GM10248 (cell line): ENCODE data around the gene GRM8.
A peak's percentile ranks its signal among the peaks of the same experiment; 100 is the strongest.

ENCODE experiments used
- CTCF ChIA-PET: fragments of 300-600 bp; sonication (Branson Sonifier 250); formaldehyde crosslinking; extraction: SDS; loops from one replicate; lab custom pipeline; 2021; ENCODE audit warnings: antibody characterized with exemption; lab: Yijun Ruan, JAX
- POLR2A ChIA-PET: fragments of 350-650 bp; sonication (Branson Sonifier 250); formaldehyde crosslinking; extraction: SDS; loops from one replicate; lab custom pipeline; 2020; ENCODE audit warnings: antibody characterized with exemption; lab: Yijun Ruan, JAX
- DNase-seq: peaks from one replicate; pipeline ENCODE4 v3.0.0; 2012; ENCODE audit errors: extremely low spot score
- CTCF ChIP-seq: IDR thresholded peaks from 2 replicates; pipeline ENCODE4 v1.5.1; 2012; ENCODE audit warnings: mild to moderate bottlenecking, low read depth; ENCODE audit errors: extremely low read depth, missing control alignments, control extremely low read depth

Gene GRM8

DNA sequence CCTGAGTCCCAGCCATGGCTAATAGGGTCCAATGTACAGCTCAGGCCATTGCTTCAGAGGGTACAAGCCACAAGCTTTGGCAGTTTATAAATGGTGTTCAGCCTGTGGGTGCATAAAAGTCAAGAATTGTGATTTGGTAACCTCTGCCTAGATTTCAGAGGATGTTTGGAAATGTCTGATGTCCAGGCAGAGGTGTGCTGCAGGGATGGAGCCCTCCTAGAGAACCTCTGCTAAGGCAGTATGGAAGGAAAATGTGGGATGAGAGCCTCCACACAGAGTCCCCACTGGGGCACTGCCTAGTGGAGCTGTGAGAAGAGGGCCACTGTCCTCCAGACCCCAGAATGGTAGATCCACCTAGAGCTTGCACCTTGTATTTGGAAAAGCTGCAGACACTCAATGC is 779.9 kb downstream of the GRM8 start:
- ChIA-PET CTCF (interaction anchor here (1.1 to 1.2 kb wide), 2 partner anchors 9 to 40 kb away, joined by 3 read pairs; no protein-coding TSS in a partner anchor), POLR2A (no interaction called here)

GRCh38 chr7:126462405-126462804 is 790.3 kb downstream of the GRM8 start:
- no peak for DNase-seq
- POLR2A ChIA-PET: no interaction called here
- CTCF ChIA-PET: no interaction called here
- TF ChIP-seq CTCF: no peak

More for the DNA sequence above, 779.9 kb downstream of the GRM8 start:
- TF ChIP-seq CTCF: no peak
- DNase-seq: no peak

GRCh38 chr7:126460664-126461063 is 792.1 kb downstream of the GRM8 start:
- no peak for DNase-seq
- ChIA-PET POLR2A (no interaction called here), CTCF (interaction anchor here (0.8 to 1.5 kb wide), 3 partner anchors 10 to 21 kb away, joined by 3 to 4 read pairs (median 3); no protein-coding TSS in a partner anchor)
- TF ChIP-seq CTCF: no peak

GRCh38 chr7:126453104-126453503 is 799.6 kb downstream of the GRM8 start:
- TF ChIP-seq CTCF: no peak
- no peak for DNase-seq
- ChIA-PET POLR2A (no interaction called here), CTCF (no interaction called here)

GRCh38 chr7:126450269-126450671 is 802.5 kb downstream of the GRM8 start:
- no peak for TF ChIP-seq CTCF
- CTCF ChIA-PET: interaction anchor here (0.7 to 1.7 kb wide), 7 partner anchors 8 to 94 kb away, joined by 3 to 6 read pairs (median 3); no protein-coding TSS in a partner anchor
- peak; percentile 11 for DNase-seq
- POLR2A ChIA-PET: no interaction called here

- CTCF ChIA-PET: interaction anchor here (0.7 to 2.1 kb wide), 8 partner anchors 7 to 95 kb away, joined by 3 to 6 read pairs (median 3); no protein-coding TSS in a partner anchor
- TF ChIP-seq CTCF: no peak
- DNase-seq: no peak
Measured at GRCh38 chr7:126449611-126450268, 803.0 kb downstream of the GRM8 start.

More at GRCh38 chr7:126449611-126450268, 803.0 kb downstream of the GRM8 start:
- POLR2A ChIA-PET: no interaction called here
